Natural killer cell (primary cell): ENCODE results near the gene MGMT. TPM values are rescaled to one million over a fixed set of nuclear protein-coding genes. Genes with fewer than 3 reads are reported as not detected.

ENCODE experiments used
- ATAC-seq, 3 donors: fragments of 150-1000 bp in 2 of 3; fragments of 200-7000 bp in 1 of 3; cut with Tn5 transposase; 1 replicate in 1 of 3; 2 replicates in 2 of 3; pipeline ENCODE4 v1.10.0; 2021; ENCODE audit warnings: mild to moderate bottlenecking in 2 of 3, moderate library complexity in 2 of 3
- DNase-seq, 2 donors: peaks; one replicate each; pipeline versions ENCODE4 v3.0.0 to v3.0.0-alpha.2; 2013 to 2021; ENCODE audit warnings: mixed read lengths in 1 of 2
- H3K27ac ChIP-seq: one replicate; pipeline ENCODE4 v1.5.1; 2013; ENCODE audit warnings: mild to moderate bottlenecking, low read length
- H3K27me3 ChIP-seq: one replicate; pipeline ENCODE4 v1.6.1; 2013; ENCODE audit warnings: low read length; ENCODE audit not compliant: control insufficient read depth, insufficient read depth
- H3K36me3 ChIP-seq: one replicate; pipeline ENCODE4 v1.6.1; 2013; ENCODE audit warnings: low read length; ENCODE audit not compliant: control insufficient read depth, insufficient read depth
- H3K4me1 ChIP-seq: one replicate; pipeline ENCODE4 v1.6.1; 2013; ENCODE audit warnings: low read length; ENCODE audit not compliant: control insufficient read depth, insufficient read depth
- H3K4me3 ChIP-seq: one replicate; pipeline ENCODE4 v1.5.1; 2013; ENCODE audit warnings: low read length
- H3K9me3 ChIP-seq: one replicate; pipeline ENCODE4 v1.6.1; 2013; ENCODE audit warnings: low read length; ENCODE audit not compliant: control insufficient read depth, insufficient read depth
- H3K27ac Mint-ChIP-seq, 2 donors: one replicate each; pipeline ENCODE4 v1.8.0; 2022; ENCODE audit warnings: mild to moderate bottlenecking in 2 of 2, mixed read lengths in 2 of 2, moderate library complexity in 1 of 2
- H3K27me3 Mint-ChIP-seq, 2 donors: one replicate each; pipeline ENCODE4 v1.8.0; 2022; ENCODE audit warnings: low read depth in 2 of 2, mixed read lengths in 2 of 2
- H3K36me3 Mint-ChIP-seq: one replicate; pipeline ENCODE4 v1.8.0; 2022; ENCODE audit warnings: mixed read lengths
- H3K4me1 Mint-ChIP-seq, 2 donors: one replicate each; pipeline ENCODE4 v1.8.0; 2022; ENCODE audit warnings: mixed read lengths in 2 of 2
- H3K4me3 Mint-ChIP-seq: one replicate; pipeline ENCODE4 v1.8.0; 2022; ENCODE audit warnings: mild to moderate bottlenecking, moderate library complexity, mixed read lengths
- H3K9me3 Mint-ChIP-seq, 2 donors: one replicate each; pipeline ENCODE4 v1.8.0; 2022; ENCODE audit warnings: mixed read lengths in 2 of 2
- CTCF ChIP-seq: fragments of 200-600 bp; IDR thresholded peaks from one replicate; pipeline ENCODE4 v1.8.0; 2022; ENCODE audit warnings: antibody characterized with exemption
- WGBS: methylation state at CpG from one replicate; pipeline ENCODE4 v1.1.7; 2013; ENCODE audit warnings: missing lambda C conversion rate; ENCODE audit not compliant: insufficient coverage; 5-methylcytosine and 5-hydroxymethylcytosine counted together
- intact Hi-C: fragments of 100-400 bp; cut with micrococcal nuclease; formaldehyde crosslinking; loops from one replicate; pipeline ENCODE4 v1.14.2; 2022
- total RNA-seq, 4 donors: library from RNA; stranded (reverse); fragments of 120-200 nt in 1 of 4; gene quantifications; one replicate each; pipeline versions ENCODE4 v1.2.3 to v1.2.4, GENCODE V29; 2013 to 2022

MGMT gene
- total RNA-seq, 3 donors from 2014 or later (not counting 1 experiment from before 2014, with no cell fraction given): 16.5 to 19.7 (median 18.8) TPM

- DNase-seq: no peak
- no peak overlapping the region for H3K27ac ChIP-seq
- Mint-ChIP-seq H3K9me3 (no peaks in the 10 kb centered on the region), H3K27ac (no peak overlapping the region), H3K36me3 (no peaks in the 10 kb centered on the region), H3K4me3 (no peak overlapping the region), H3K4me1 (no peaks in the 10 kb centered on the region), H3K27me3 (peaks cover 12 to 34% of the 10 kb centered on the region in 2 donors)
- 95% methylated on average over 10 of the region's 10 CpGs for WGBS
- no peaks in the 10 kb centered on the region for H3K27me3 ChIP-seq
- H3K36me3 ChIP-seq: no peaks in the 10 kb centered on the region
- H3K9me3 ChIP-seq: no peaks in the 10 kb centered on the region
- H3K4me1 ChIP-seq: no peaks in the 10 kb centered on the region
- no peak for TF ChIP-seq CTCF
- no peak for ATAC-seq
- H3K4me3 ChIP-seq: no peak overlapping the region
- intact Hi-C loops: no loop called here
Observed at GRCh38 chr10:129459762-129460539, 7.1 kb upstream of the MGMT start.

GRCh38 chr10:129462257-129462795 lies 4.7 kb upstream of the MGMT start:
- Histone ChIP-seq H3K9me3 (no peaks in the 10 kb centered on the region), H3K36me3 (no peaks in the 10 kb centered on the region), H3K4me1 (peaks cover 10% of the 10 kb centered on the region), H3K27me3 (no peaks in the 10 kb centered on the region), H3K4me3 (no peak overlapping the region), H3K27ac (no peak overlapping the region)
- Mint-ChIP-seq H3K9me3 (no peaks in the 10 kb centered on the region), H3K27ac (no peak overlapping the region), H3K4me3 (no peak overlapping the region), H3K27me3 (peaks cover 4 to 21% of the 10 kb centered on the region in 2 donors), H3K36me3 (no peaks in the 10 kb centered on the region), H3K4me1 (no peaks in the 10 kb centered on the region)
- no peak for ATAC-seq
- 94% methylated on average over 4 of the region's 6 CpGs for WGBS
- intact Hi-C loops: no loop called here
- no peak for TF ChIP-seq CTCF
- DNase-seq: no peak

DNA sequence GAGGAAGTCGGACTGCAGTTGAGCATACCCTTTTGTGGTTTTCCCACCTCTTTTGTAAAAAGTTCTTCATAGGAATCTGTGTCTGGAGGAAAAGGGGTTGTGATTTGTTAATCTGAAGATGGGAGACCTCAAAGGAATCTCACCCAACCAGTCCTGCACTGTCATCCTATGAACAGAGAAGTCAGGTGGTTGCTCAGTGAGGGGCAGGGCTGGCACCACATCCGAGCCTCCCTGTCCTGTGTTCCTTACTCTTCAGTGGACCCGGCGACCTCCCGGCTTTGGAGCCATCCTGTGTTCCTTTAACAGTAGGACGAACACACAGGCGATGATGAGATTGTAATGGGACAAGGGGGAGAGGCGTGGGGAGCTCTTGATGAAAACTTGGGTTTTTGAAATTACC lies 2.8 kb upstream of the MGMT start:
- Mint-ChIP-seq H3K27ac (no peak overlapping the region), H3K4me1 (peaks cover 7 to 11% of the 10 kb centered on the region in 2 donors), H3K36me3 (no peaks in the 10 kb centered on the region), H3K4me3 (no peak overlapping the region), H3K27me3 (peaks cover under 1 to 3% of the 10 kb centered on the region in 2 donors), H3K9me3 (no peaks in the 10 kb centered on the region)
- Histone ChIP-seq H3K4me1 (peaks cover 20% of the 10 kb centered on the region), H3K36me3 (no peaks in the 10 kb centered on the region), H3K9me3 (no peaks in the 10 kb centered on the region), H3K4me3 (no peak overlapping the region), H3K27me3 (no peaks in the 10 kb centered on the region), H3K27ac (no peak overlapping the region)
- intact Hi-C loops: no loop called here
- no peak for TF ChIP-seq CTCF
- WGBS: 91% methylated on average over 8 of the region's 8 CpGs
- DNase-seq: no peak
- no peak for ATAC-seq
